Measurements from ENCODE around the gene SPINT1.

SPINT1 gene

GRCh38 chr15:40844696-40845030 is 815 bp downstream of the SPINT1 start:
- ChIA-PET POLR2A (interaction anchor here (1.0 to 1.4 kb wide), 4 partner anchors 13 to 50 kb away, joined by 3 to 7 read pairs (median 6); partner anchors contain the start of genes DNAJC17, RHOV, VPS18 and ZFYVE19), CTCF (interaction anchor here (0.6 to 2.7 kb wide), 9 partner anchors 10 to 98 kb away, joined by 3 to 24 read pairs (median 3); partner anchors contain the start of gene VPS18)
- Histone ChIP-seq H3K36me3 (ENCODE audit: control insufficient read depth in 2 of 2, insufficient read depth in 1 of 2, low read length in 2 of 2) (no peaks in the 10 kb centered on the region; a peak in 1 of 3 replicates), H3K9me3 (ENCODE audit: control insufficient read depth, insufficient read depth, low read depth, low read length) (no peaks in the 10 kb centered on the region), H3K27ac (ENCODE audit: extremely low read depth, low read depth, low read length) (no peak overlapping the region; the same call in 1 of the 2 replicates), H3K4me3 (ENCODE audit: low read depth, low read length) (peak overlapping the region; percentile 44), H3K4me1 (ENCODE audit: control insufficient read depth, insufficient read depth, low read length) (peaks cover 3% of the 10 kb centered on the region; the same call in 1 of the 2 replicates)
- TF ChIP-seq ZNF416 (tag by site-specific recombination; IDR thresholded peaks at IDR 0.05) = no peak
- TF ChIP-seq ZNF510 (tag by site-specific recombination; IDR thresholded peaks at IDR 0.05; ENCODE audit: insufficient replicate concordance) = no peak
- no peak for TF ChIP-seq ZNF449 (tag by site-specific recombination; IDR thresholded peaks at IDR 0.05)
- TF ChIP-seq ZNF645 (tag by site-specific recombination; IDR thresholded peaks at IDR 0.05) = no peak
- no peak for TF ChIP-seq ZNF521 (tag by site-specific recombination; IDR thresholded peaks at IDR 0.05)
- TF ChIP-seq GLIS2 (tag by site-specific recombination; IDR thresholded peaks at IDR 0.05) = no peak
- no peak for TF ChIP-seq ZNF791 (tag by site-specific recombination; IDR thresholded peaks at IDR 0.05)
- TF ChIP-seq KLF8 (tag by site-specific recombination; IDR thresholded peaks at IDR 0.05) = no peak
- no peak for TF ChIP-seq ZNF26 (tag by site-specific recombination; IDR thresholded peaks at IDR 0.05)
- no peak for TF ChIP-seq ZNF704 (tag by site-specific recombination; IDR thresholded peaks at IDR 0.05)
- no peak for TF ChIP-seq ZNF302 (tag by site-specific recombination; IDR thresholded peaks at IDR 0.05; ENCODE audit: low read depth)
- no peak for TF ChIP-seq PRDM4 (tag by site-specific recombination; IDR thresholded peaks at IDR 0.05)
- TF ChIP-seq CTCF (tag by site-specific recombination; IDR thresholded peaks at IDR 0.05) = no peak
- no peak for TF ChIP-seq RBAK (tag by site-specific recombination; IDR thresholded peaks at IDR 0.05)
- TF ChIP-seq ZNF677 (tag by site-specific recombination; IDR thresholded peaks at IDR 0.05) = no peak
- TF ChIP-seq PATZ1 (tag by site-specific recombination; IDR thresholded peaks at IDR 0.05) = no peak
- TF ChIP-seq ZNF202 (tag by site-specific recombination; IDR thresholded peaks at IDR 0.05; ENCODE audit: borderline replicate concordance) = no peak
- TF ChIP-seq ZBTB26 (tag by site-specific recombination; optimal IDR thresholded peaks at IDR 0.05) = no peak
- TF ChIP-seq BCL11A (tag by site-specific recombination; IDR thresholded peaks at IDR 0.05; ENCODE audit: low read depth) = no peak
- TF ChIP-seq ZNF324 (tag by site-specific recombination; IDR thresholded peaks at IDR 0.05) = no peak
